SK-N-SH (cell line): ENCODE results near the gene STK16. TPM values are rescaled to one million over a fixed set of nuclear protein-coding genes. Genes with fewer than 3 reads are reported as not detected.

Experiments
- CTCF ChIA-PET: fragments of 300-600, 350-600 bp; formaldehyde crosslinking; extraction: SDS; loops from one replicate; lab custom pipeline; 2021; lab: Yijun Ruan, JAX
- POLR2A ChIA-PET: fragments of 350-600 bp; sonication (Branson Sonifier 250); formaldehyde crosslinking; extraction: SDS; loops from one replicate; lab custom pipeline; 2020; ENCODE audit warnings: antibody characterized with exemption, inconsistent platforms; lab: Yijun Ruan, JAX
- DNase-seq: peaks from one replicate; pipeline ENCODE4 v3.0.0; 2012
- H2AFZ ChIP-seq: fragments of 200-600 bp; sonication (generic); 2 replicates; pipeline ENCODE4 v1.8.1; 2016; ENCODE audit warnings: antibody characterized with exemption, mild to moderate bottlenecking, low read depth
- H3F3A ChIP-seq: fragments of 200-600 bp; sonication (generic); replicated peaks from 2 replicates; pipeline ENCODE3; 2016; ENCODE audit warnings: antibody characterized with exemption, mild to moderate bottlenecking; ENCODE audit not compliant: insufficient read depth
- H3K27ac ChIP-seq, 2 experiments: fragments of 200-500 bp in 1 of 2; fragments of 200-600 bp in 1 of 2; sonication (Bioruptor generic) in 1 of 2; sonication (generic), shearing (Covaris generic) in 1 of 2; 2 replicates each; pipeline versions ENCODE4 v1.5.1 to v1.6.1; 2014 to 2016; ENCODE audit warnings: low read depth in 2 of 2, inconsistent platforms in 1 of 2, low read length in 1 of 2, mild to moderate bottlenecking in 1 of 2, mixed read lengths in 1 of 2
- H3K27me3 ChIP-seq: fragments of 200-600 bp; sonication (generic), shearing (Covaris generic); 2 replicates; pipeline ENCODE4 v1.6.1; 2016; ENCODE audit warnings: mixed run types; ENCODE audit not compliant: insufficient read depth
- H3K36me3 ChIP-seq, 2 experiments: fragments of 200-500 bp in 1 of 2; fragments of 200-600 bp in 1 of 2; sonication (Bioruptor generic) in 1 of 2; sonication (generic) in 1 of 2; replicated peaks in 1 of 2; 2 replicates each; pipeline versions ENCODE3 to v1.5.1; 2014 to 2016; ENCODE audit warnings: low read length in 1 of 2, mild to moderate bottlenecking in 1 of 2; ENCODE audit not compliant: insufficient read depth in 2 of 2, control insufficient read depth in 1 of 2
- H3K4me1 ChIP-seq, 2 experiments: fragments of 200-500 bp in 1 of 2; fragments of 200-600 bp in 1 of 2; sonication (Bioruptor generic) in 1 of 2; sonication (generic), shearing (Covaris generic) in 1 of 2; 2 replicates each; pipeline versions ENCODE4 v1.5.1 to v1.6.1; 2014 to 2016; ENCODE audit warnings: low read depth in 1 of 2, low read length in 1 of 2, mixed run types in 1 of 2; ENCODE audit not compliant: insufficient read depth in 2 of 2, control insufficient read depth in 1 of 2
- H3K4me2 ChIP-seq: fragments of 200-600 bp; sonication (generic), shearing (Covaris generic); 2 replicates; pipeline ENCODE4 v1.6.1; 2017; ENCODE audit warnings: mixed run types
- H3K4me3 ChIP-seq, 2 experiments: fragments of 200-500 bp in 1 of 2; fragments of 200-600 bp in 1 of 2; sonication (Bioruptor generic) in 1 of 2; sonication (generic), shearing (Covaris generic) in 1 of 2; 2 replicates each; pipeline versions ENCODE4 v1.5.1 to v1.8.1; 2014 to 2016; ENCODE audit warnings: low read depth in 2 of 2, inconsistent platforms in 1 of 2, low read length in 1 of 2, mild to moderate bottlenecking in 1 of 2, mixed read lengths in 1 of 2, moderate library complexity in 1 of 2
- H3K79me2 ChIP-seq: fragments of 200-600 bp; sonication (generic); 2 replicates; pipeline ENCODE4 v1.8.1; 2017; ENCODE audit warnings: mild to moderate bottlenecking; ENCODE audit not compliant: insufficient read depth
- H3K9ac ChIP-seq: fragments of 200-600 bp; sonication (generic); 2 replicates; pipeline ENCODE4 v1.6.1; 2017; ENCODE audit warnings: mixed run types
- H3K9me2 ChIP-seq: fragments of 200-600 bp; sonication (generic); 2 replicates; pipeline ENCODE4 v1.6.1; 2017; ENCODE audit warnings: mixed run types
- H3K9me3 ChIP-seq: fragments of 200-600 bp; sonication (generic); 2 replicates; pipeline ENCODE4 v1.6.1; 2017; ENCODE audit warnings: mixed run types, mild to moderate bottlenecking, moderate library complexity
- H4K20me1 ChIP-seq: fragments of 200-600 bp; sonication (generic); 2 replicates; pipeline ENCODE4 v1.6.1; 2017; ENCODE audit warnings: mild to moderate bottlenecking, mixed run types; ENCODE audit not compliant: insufficient read depth
- ELF1 ChIP-seq: IDR thresholded peaks from 2 replicates; pipeline ENCODE4 v1.4.0; 2012
- EZH2phosphoT487 ChIP-seq: fragments of 200-600 bp; sonication (generic); IDR thresholded peaks from 2 replicates; pipeline ENCODE4 v1.6.1; 2017; ENCODE audit warnings: low read depth, mixed run types, mild to moderate bottlenecking, antibody characterized with exemption, moderate library complexity, borderline replicate concordance
- FOSL2 ChIP-seq: IDR thresholded peaks from 2 replicates; pipeline ENCODE4 v1.4.0; 2012; ENCODE audit warnings: low read depth, mild to moderate bottlenecking, moderate library complexity, borderline replicate concordance
- FOXM1 ChIP-seq: IDR thresholded peaks from 2 replicates; pipeline ENCODE4 v1.4.0; 2012; ENCODE audit warnings: low read depth, mild to moderate bottlenecking
- GATA2 ChIP-seq: sonication (generic); formaldehyde crosslinking; IDR thresholded peaks from 2 replicates; pipeline ENCODE4 v1.5.0; 2020; ENCODE audit warnings: mild to moderate bottlenecking, missing genetic modification reagents
- JUND ChIP-seq: IDR thresholded peaks from 2 replicates; pipeline ENCODE4 v1.4.0; 2012
- MEF2A ChIP-seq: IDR thresholded peaks from 2 replicates; pipeline ENCODE4 v1.4.0; 2012; ENCODE audit warnings: low read depth, borderline replicate concordance
- POLR2AphosphoS5 ChIP-seq: IDR thresholded peaks from 2 replicates; pipeline ENCODE4 v1.6.1; 2012; ENCODE audit warnings: low read depth, low read length
- RAD21 ChIP-seq: IDR thresholded peaks from 2 replicates; pipeline ENCODE4 v1.6.1; 2012; ENCODE audit warnings: mild to moderate bottlenecking, low read length
- RXRA ChIP-seq: IDR thresholded peaks from 2 replicates; pipeline ENCODE4 v1.4.0; 2012; ENCODE audit warnings: low read depth, mild to moderate bottlenecking, borderline replicate concordance
- SMC3 ChIP-seq: IDR thresholded peaks from 2 replicates; pipeline ENCODE4 v1.6.1; 2012; ENCODE audit warnings: low read depth, low read length, improper control_type of control experiment
- TCF12 ChIP-seq: IDR thresholded peaks from 2 replicates; pipeline ENCODE4 v1.4.0; 2012
- WGBS: methylation state at CpG from one replicate; pipeline ENCODE4 v1.1.6; 2017; ENCODE audit warnings: low lambda C conversion rate; 5-methylcytosine and 5-hydroxymethylcytosine counted together
- polyA plus RNA-seq, 3 experiments: library from polyadenylated mRNA; depleted of rRNA; stranded (reverse); fragments of >200 nt; gene quantifications; 2 replicates each; pipeline ENCODE4 v1.2.3, GENCODE V29; 2012
- TF ChIP-seq, protein P1 (sequence below): IDR thresholded peaks from 2 replicates; pipeline ENCODE4 v1.4.0; 2012; ENCODE audit warnings: low read depth, borderline replicate concordance
- TF ChIP-seq, protein P2 (sequence below): fragments of 150-350 bp; IDR thresholded peaks from 2 replicates; pipeline ENCODE4 v1.6.1; 2016; ENCODE audit warnings: mild to moderate bottlenecking, low read depth, low read length
- TF ChIP-seq, protein P3 (sequence below): fragments of 150-350 bp; IDR thresholded peaks from 2 replicates; pipeline ENCODE4 v1.6.1; 2017; ENCODE audit warnings: antibody characterized with exemption, low read length, low read depth, borderline replicate concordance
- TF ChIP-seq, protein P4 (sequence below): IDR thresholded peaks from 2 replicates; pipeline ENCODE4 v1.6.1; 2012; ENCODE audit warnings: mild to moderate bottlenecking, low read depth, low read length, moderate library complexity

Gene STK16
- polyA plus RNA-seq, 1 of the 3 experiments (the other 2 are of a cell fraction) = 57.6 TPM

DNA sequence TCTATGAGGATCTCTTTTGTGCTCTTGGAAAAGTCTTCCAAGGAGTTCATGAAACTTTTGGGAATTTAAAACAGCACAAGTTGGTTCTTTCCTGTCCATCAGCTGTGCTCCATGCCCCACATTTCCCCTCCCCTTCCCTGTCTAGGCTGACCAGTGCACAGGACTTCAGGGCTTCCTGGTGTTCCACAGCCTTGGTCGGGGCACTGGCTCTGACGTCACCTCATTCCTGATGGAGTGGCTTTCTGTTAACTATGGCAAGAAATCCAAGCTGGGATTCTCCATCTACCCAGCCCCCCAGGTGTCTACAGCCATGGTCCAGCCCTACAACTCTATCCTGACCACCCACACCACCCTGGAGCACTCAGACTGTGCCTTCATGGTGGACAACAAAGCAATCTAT lies 25.7 kb downstream of the STK16 start:
- ChIA-PET POLR2A (no interaction called here), CTCF (interaction anchor here (1.0 to 3.4 kb wide), 2 partner anchors 10 to 24 kb away, joined by 3 to 24 read pairs; no protein-coding TSS in a partner anchor)
- Histone ChIP-seq H3K9ac (no peak overlapping the region), H3K27me3 (no peaks in the 10 kb centered on the region; the same call in 1 of the 2 replicates), H4K20me1 (no peaks in the 10 kb centered on the region), H3K9me2 (no peaks in the 10 kb centered on the region), H2AFZ (no peak overlapping the region), H3K36me3 (no peaks in the 10 kb centered on the region), H3K9me3 (no peaks in the 10 kb centered on the region)
- DNase-seq = no peak
- TF ChIP-seq RXRA (no peak), POLR2AphosphoS5 (no peak), MEF2A (no peak), ELF1 (no peak), FOXM1 (no peak), EZH2phosphoT487 (no peak)
- TF ChIP-seq, all 33 proteins: peak for 0
- Histone ChIP-seq H3K4me2 (no peak overlapping the region), H3K4me3 (no peak overlapping the region), H3F3A (peaks cover 6% of the 10 kb centered on the region), H3K4me1 (peaks cover 10 to 14% of the 10 kb centered on the region in 2 experiments; a peak in 3 of 4 replicates), H3K27ac (no peak overlapping the region), H3K79me2 (no peaks in the 10 kb centered on the region)
- WGBS = 93% methylated on average over 2 of the region's 2 CpGs

DNA sequence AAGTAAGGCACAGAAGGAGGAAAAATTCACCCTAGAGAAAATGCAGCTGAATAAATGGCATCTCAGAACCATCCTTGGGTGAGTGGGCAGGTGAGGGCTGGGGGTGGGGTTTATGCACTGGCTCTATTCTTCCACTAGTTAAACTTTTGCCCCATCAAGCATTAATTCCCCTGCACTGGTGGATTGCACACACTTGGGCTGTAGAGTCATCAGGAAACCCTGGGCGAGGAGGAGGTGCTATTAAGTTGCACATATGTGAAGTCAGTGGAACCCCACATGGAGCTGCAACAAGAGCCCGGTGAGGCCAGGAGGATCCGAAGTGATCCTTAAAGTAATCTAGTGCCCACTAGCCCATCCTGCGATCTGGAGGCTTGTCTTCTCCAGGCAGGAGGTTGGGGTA lies 27.1 kb downstream of the STK16 start:
- Histone ChIP-seq H3K4me3 (no peak overlapping the region), H3K4me1 (peaks cover 10 to 14% of the 10 kb centered on the region in 2 experiments; a peak in 3 of 4 replicates), H3K27me3 (no peaks in the 10 kb centered on the region; the same call in 1 of the 2 replicates), H4K20me1 (no peaks in the 10 kb centered on the region), H3K9me3 (no peaks in the 10 kb centered on the region), H3K9ac (no peak overlapping the region), H3K36me3 (no peaks in the 10 kb centered on the region), H3K79me2 (no peaks in the 10 kb centered on the region), H3K4me2 (no peak overlapping the region), H3K27ac (no peak overlapping the region), H2AFZ (no peak overlapping the region), H3K9me2 (no peaks in the 10 kb centered on the region), H3F3A (peaks cover 6% of the 10 kb centered on the region)
- ChIA-PET POLR2A (no interaction called here), CTCF (interaction anchor here (1.2 to 15.4 kb wide), 2 partner anchors 20 to 24 kb away, joined by 3 to 312 read pairs; no protein-coding TSS in a partner anchor)
- no peak for TF ChIP-seq MEF2A
- TF ChIP-seq SMC3 = no peak
- TF ChIP-seq, protein P1, sequence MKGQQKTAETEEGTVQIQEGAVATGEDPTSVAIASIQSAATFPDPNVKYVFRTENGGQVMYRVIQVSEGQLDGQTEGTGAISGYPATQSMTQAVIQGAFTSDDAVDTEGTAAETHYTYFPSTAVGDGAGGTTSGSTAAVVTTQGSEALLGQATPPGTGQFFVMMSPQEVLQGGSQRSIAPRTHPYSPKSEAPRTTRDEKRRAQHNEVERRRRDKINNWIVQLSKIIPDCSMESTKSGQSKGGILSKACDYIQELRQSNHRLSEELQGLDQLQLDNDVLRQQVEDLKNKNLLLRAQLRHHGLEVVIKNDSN = no peak
- TF ChIP-seq RAD21 = no peak
- no peak for TF ChIP-seq POLR2AphosphoS5
- no peak for DNase-seq
- WGBS = 87% methylated on average over 3 of the region's 4 CpGs

DNA sequence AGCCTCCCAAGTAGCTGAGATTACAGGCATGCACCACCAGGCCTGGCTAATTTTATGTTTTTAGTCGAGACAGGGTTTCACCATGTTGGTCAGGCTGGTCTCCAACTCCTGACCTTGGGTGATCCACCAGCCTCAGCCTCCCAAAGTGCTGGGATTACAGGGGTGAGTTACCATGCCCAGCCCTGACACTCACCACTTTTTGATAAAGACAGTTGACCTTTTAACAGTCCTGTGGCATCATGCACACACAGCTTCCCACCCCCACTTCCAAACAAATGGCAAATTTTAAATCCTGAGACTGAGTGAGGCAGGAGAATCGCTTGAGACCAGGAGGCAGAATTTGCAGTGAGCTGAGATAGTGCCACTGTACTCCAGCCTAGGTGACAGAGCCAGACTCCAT lies 27.7 kb downstream of the STK16 start:
- no peaks in the 10 kb centered on the region for H4K20me1 ChIP-seq
- DNase-seq = no peak
- no peak overlapping the region for H3K4me3 ChIP-seq
- H3K79me2 ChIP-seq = no peaks in the 10 kb centered on the region
- no peaks in the 10 kb centered on the region for H3K9me2 ChIP-seq
- H3K36me3 ChIP-seq = no peaks in the 10 kb centered on the region
- H3K9ac ChIP-seq = no peak overlapping the region
- peaks cover 9% of the 10 kb centered on the region for H3F3A ChIP-seq
- H3K4me2 ChIP-seq = no peak overlapping the region
- H3K4me1 ChIP-seq = peaks cover 13 to 20% of the 10 kb centered on the region in 2 experiments; a peak in 3 of 4 replicates
- 51% methylated on average over 2 of the region's 2 CpGs for WGBS
- H3K9me3 ChIP-seq = no peaks in the 10 kb centered on the region
- CTCF ChIA-PET = interaction anchor here (1.2 to 15.4 kb wide), 2 partner anchors 19 to 24 kb away, joined by 3 to 312 read pairs; no protein-coding TSS in a partner anchor
- H2AFZ ChIP-seq = no peak overlapping the region
- H3K27me3 ChIP-seq = no peaks in the 10 kb centered on the region; the same call in 1 of the 2 replicates
- no peak overlapping the region for H3K27ac ChIP-seq
- POLR2A ChIA-PET = no interaction called here
- TF ChIP-seq SMC3 = no peak
- TF ChIP-seq GATA2 (CRISPR knock-in tag) = no peak
- no peak for TF ChIP-seq JUND
- TF ChIP-seq, protein P2, sequence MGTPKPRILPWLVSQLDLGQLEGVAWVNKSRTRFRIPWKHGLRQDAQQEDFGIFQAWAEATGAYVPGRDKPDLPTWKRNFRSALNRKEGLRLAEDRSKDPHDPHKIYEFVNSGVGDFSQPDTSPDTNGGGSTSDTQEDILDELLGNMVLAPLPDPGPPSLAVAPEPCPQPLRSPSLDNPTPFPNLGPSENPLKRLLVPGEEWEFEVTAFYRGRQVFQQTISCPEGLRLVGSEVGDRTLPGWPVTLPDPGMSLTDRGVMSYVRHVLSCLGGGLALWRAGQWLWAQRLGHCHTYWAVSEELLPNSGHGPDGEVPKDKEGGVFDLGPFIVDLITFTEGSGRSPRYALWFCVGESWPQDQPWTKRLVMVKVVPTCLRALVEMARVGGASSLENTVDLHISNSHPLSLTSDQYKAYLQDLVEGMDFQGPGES = no peak
- TF ChIP-seq, protein P3, sequence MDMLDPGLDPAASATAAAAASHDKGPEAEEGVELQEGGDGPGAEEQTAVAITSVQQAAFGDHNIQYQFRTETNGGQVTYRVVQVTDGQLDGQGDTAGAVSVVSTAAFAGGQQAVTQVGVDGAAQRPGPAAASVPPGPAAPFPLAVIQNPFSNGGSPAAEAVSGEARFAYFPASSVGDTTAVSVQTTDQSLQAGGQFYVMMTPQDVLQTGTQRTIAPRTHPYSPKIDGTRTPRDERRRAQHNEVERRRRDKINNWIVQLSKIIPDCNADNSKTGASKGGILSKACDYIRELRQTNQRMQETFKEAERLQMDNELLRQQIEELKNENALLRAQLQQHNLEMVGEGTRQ = no peak
- no peak for TF ChIP-seq TCF12
- no peak for TF ChIP-seq FOSL2
- TF ChIP-seq, protein P4, sequence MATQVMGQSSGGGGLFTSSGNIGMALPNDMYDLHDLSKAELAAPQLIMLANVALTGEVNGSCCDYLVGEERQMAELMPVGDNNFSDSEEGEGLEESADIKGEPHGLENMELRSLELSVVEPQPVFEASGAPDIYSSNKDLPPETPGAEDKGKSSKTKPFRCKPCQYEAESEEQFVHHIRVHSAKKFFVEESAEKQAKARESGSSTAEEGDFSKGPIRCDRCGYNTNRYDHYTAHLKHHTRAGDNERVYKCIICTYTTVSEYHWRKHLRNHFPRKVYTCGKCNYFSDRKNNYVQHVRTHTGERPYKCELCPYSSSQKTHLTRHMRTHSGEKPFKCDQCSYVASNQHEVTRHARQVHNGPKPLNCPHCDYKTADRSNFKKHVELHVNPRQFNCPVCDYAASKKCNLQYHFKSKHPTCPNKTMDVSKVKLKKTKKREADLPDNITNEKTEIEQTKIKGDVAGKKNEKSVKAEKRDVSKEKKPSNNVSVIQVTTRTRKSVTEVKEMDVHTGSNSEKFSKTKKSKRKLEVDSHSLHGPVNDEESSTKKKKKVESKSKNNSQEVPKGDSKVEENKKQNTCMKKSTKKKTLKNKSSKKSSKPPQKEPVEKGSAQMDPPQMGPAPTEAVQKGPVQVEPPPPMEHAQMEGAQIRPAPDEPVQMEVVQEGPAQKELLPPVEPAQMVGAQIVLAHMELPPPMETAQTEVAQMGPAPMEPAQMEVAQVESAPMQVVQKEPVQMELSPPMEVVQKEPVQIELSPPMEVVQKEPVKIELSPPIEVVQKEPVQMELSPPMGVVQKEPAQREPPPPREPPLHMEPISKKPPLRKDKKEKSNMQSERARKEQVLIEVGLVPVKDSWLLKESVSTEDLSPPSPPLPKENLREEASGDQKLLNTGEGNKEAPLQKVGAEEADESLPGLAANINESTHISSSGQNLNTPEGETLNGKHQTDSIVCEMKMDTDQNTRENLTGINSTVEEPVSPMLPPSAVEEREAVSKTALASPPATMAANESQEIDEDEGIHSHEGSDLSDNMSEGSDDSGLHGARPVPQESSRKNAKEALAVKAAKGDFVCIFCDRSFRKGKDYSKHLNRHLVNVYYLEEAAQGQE = no peak
